GM21619 (cell line): ENCODE measurements around the gene EMD.
A peak's percentile ranks its signal among the peaks of the same experiment; 100 is the strongest.
"Not testable (repeated sequence)": the region's sequence is repeated elsewhere in the genome, so short reads cannot be mapped to it uniquely, and the experiment has no call there.

Experiments used
- ATAC-seq: cut with Tn5 transposase; IDR thresholded peaks from one replicate; pipeline ENCODE4 v1.9.1; 2021; ENCODE audit not compliant: unreplicated experiment

The EMD gene

GRCh38 chrX:154389812-154390747, 11.0 kb downstream of the EMD start:
- ATAC-seq: peak; percentile 70

- ATAC-seq: not testable (repeated sequence)
Measured at GRCh38 chrX:154396363-154396762, 17.3 kb downstream of the EMD start.

- ATAC-seq: peak; percentile 58
Measured at GRCh38 chrX:154396973-154397887, 18.1 kb downstream of the EMD start.

GRCh38 chrX:154397888-154398667, 19.0 kb downstream of the EMD start, which contains the start of gene RPL10:
Gene RPL10, plus strand, starts transcription at chrX:154398377. Its CDS starts 143 bp downstream, at chrX:154398520.
- peak; percentile 76 for ATAC-seq

GRCh38 chrX:154398668-154399526, 19.8 kb downstream of the EMD start:
- peak; percentile 28 for ATAC-seq

GRCh38 chrX:154399527-154400368, 20.7 kb downstream of the EMD start:
- no peak for ATAC-seq

- ATAC-seq: not testable (repeated sequence)
Measured at GRCh38 chrX:154400369-154400817, 21.3 kb downstream of the EMD start.

GRCh38 chrX:154401045-154401799, 22.1 kb downstream of the EMD start:
- no peak for ATAC-seq

- ATAC-seq: no peak
Measured at GRCh38 chrX:154401918-154402621, 23.0 kb downstream of the EMD start.

GRCh38 chrX:154402622-154403127, 23.6 kb downstream of the EMD start:
- no peak for ATAC-seq

- no peak for ATAC-seq
Measured at GRCh38 chrX:154403192-154403591, 24.1 kb downstream of the EMD start.

- no peak for ATAC-seq
Measured at GRCh38 chrX:154403858-154404257, 24.8 kb downstream of the EMD start.

- no peak for ATAC-seq
Measured at GRCh38 chrX:154404625-154405192, 25.6 kb downstream of the EMD start.

- ATAC-seq: peak; percentile 5
Measured at GRCh38 chrX:154408659-154409221, 29.6 kb downstream of the EMD start.

- peak; percentile 41 for ATAC-seq
Measured at GRCh38 chrX:154409222-154409871, 30.3 kb downstream of the EMD start, which contains the start of gene DNASE1L1. Gene DNASE1L1, minus strand, starts transcription at chrX:154409254. Its CDS starts 3,686 bp downstream, at chrX:154405568.

GRCh38 chrX:154411981-154412340, 32.9 kb downstream of the EMD start:
- ATAC-seq: peak; percentile 58
